ENCODE data around the gene SLC29A3.

GRCh38 chr10:71282323-71282680 lies 36.8 kb upstream of the SLC29A3 start:
- no peak for TF ChIP-seq POLR2AphosphoS5 (IDR thresholded peaks at IDR 0.05)
- no peak for TF ChIP-seq CTCF (IDR thresholded peaks at IDR 0.05)
